HG02798 (cell line): ENCODE measurements around the gene MYOM3.
"Not testable (repeated sequence)": the region's sequence is repeated elsewhere in the genome, so short reads cannot be mapped to it uniquely, and the experiment has no call there.

Experiments used
- ATAC-seq: cut with Tn5 transposase; IDR thresholded peaks from one replicate; pipeline ENCODE4 v1.9.1; 2021; ENCODE audit warnings: mild to moderate bottlenecking; ENCODE audit not compliant: unreplicated experiment, poor library complexity

MYOM3 gene

DNA sequence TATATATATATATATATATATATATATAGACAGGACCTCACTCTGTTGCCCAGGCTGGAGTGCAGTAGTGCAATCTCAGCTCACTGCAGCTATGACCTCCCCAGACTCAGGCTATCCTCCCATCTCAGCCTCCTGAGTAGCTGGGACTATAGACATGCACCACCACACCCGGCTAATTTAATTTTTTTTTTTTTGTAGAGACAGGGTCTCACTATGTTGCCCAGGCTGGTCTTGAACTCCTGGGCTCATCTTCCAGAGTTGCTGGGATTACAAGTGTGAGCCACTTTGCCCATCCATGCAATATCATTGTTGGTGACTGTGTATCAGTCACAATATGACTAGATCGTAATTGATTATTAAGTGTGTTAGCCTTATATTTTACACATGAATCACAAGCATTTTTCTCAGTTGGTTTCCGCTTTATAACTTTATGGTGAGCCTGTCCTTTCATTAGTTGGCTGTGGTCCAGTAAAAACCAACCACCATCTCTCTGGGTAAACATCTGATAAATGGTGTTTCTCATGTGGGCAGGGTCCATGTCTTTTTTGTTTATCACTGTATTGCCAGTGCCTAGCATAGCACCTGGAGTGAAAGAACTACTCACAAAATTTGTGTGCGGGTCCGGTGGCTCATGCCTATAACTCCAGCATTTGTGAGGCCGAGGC is 63.6 kb downstream of the MYOM3 start:
- no peak for ATAC-seq

DNA sequence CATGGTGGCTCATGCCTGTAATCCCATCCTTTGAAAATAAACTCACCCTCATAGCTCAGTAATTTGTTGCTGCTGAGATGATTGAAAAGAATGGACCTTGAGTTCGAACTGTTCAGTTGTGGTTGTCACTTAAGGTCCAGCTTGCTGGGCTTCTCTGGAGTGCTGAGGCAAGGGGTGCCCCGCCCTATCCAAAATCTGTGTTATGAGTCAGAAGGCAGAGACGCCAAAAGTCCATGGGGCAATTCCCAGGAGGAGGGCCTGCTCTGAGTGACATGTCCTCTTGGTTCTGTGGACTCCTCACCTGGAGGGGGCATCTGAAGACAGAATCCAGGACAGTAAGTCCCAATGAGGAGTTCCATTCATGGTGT is 64.8 kb downstream of the MYOM3 start:
- ATAC-seq, result no peak

DNA sequence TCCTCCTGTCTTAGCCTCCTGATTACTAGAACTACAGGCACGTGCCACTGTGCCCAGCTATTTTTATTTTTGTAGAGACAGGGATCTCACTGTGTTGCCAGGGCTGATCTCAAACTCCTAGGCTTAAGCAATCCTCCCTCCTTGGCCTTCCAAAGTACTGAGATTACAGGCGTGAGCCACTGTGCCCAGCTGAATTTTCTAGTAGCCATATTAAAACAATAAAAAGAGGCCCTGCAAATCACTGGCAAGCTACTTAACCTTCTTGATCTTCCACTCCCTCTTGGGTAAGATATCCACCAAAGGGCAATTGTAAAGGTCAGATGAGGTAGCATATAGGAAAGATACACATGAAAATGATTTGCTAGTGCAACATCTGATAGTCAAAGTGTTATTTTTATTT is 66.2 kb downstream of the MYOM3 start:
- no peak for ATAC-seq

DNA sequence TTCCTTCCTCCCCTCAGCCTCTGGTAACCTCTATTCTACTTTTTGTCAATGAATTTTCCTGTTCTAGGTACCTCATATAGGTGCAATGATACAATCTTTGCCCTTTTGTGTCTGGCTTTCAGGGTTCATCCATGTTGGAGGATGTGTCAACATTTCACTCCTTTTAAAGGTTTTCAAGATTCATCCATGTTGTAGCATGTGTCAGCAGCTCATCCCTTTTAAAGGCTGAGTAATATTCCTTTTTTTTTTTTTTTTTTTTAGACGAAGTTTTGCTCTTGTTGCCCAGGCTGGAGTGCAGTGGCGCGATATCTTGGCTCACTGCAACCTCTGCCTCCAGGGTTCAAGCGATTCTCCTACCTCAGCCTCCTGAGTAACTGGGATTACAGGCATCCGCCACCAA is 67.3 kb downstream of the MYOM3 start:
- ATAC-seq, result not testable (repeated sequence)

DNA sequence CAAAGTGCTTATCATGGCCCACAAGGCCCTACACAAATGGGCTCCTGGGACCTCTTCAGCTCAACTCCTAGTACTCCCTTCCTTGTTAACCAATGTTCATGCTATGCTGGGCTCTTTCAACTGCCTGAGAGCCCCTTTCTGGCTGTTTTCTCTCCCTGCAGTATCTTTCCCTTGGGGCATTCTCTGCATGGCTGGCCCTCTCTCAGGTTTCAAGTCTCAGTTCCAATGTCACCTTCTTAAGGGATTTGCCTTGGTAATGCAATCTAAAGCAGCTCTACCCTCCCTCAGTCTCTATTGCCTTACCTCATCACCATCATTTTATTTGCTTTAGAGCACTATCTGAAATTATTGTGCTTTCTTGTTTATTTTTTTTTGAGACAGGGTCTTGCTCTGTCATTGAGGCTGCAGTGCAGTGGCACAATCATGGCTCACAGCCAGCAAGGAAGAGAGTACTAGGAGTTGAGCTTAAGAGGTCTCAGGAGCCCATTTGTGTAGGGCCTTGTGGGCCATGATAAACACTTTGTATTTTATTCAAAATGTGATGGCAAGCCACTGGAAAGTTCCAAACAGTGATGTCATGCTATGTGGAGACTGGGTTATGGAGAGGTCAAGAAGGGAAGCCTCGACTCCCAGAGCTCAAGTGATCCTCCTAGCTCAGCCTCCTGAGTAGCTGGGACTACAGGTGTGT is 68.4 kb downstream of the MYOM3 start:
- no peak for ATAC-seq

DNA sequence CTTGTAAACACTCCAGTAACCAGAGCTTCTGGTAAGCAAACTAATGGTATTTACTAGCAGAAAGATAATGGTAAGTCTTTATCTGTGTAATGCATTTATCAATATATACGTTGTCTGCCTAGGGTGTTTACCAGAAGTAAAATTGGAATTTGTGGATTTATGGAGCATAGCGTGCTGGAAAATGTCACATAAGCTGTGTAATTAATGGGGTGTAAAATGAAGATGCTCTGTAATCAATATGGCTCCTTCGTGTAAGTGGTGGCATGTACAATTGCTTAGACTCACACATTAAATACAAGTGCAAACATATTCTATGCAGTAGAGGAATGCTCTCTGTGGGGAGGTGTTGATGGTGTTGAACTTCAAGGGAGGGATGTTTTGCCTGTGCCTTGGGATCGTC is 69.6 kb downstream of the MYOM3 start:
- ATAC-seq, result no peak

- ATAC-seq, result no peak
Measured at GRCh38 chr1:24036088-24036487, 75.8 kb downstream of the MYOM3 start.

- no peak for ATAC-seq
Measured at GRCh38 chr1:24032981-24033380, 79.0 kb downstream of the MYOM3 start.

GRCh38 chr1:24030976-24031516 is 80.9 kb downstream of the MYOM3 start:
- ATAC-seq, result not testable (repeated sequence)

GRCh38 chr1:24027838-24028468 is 84.0 kb downstream of the MYOM3 start:
- ATAC-seq, result no peak

GRCh38 chr1:24022581-24023361 is 89.2 kb downstream of the MYOM3 start:
- no peak for ATAC-seq

GRCh38 chr1:24021403-24022266 is 90.3 kb downstream of the MYOM3 start:
- ATAC-seq, result no peak

GRCh38 chr1:24020470-24020869 is 91.5 kb downstream of the MYOM3 start:
- ATAC-seq, result no peak

- no peak for ATAC-seq
Measured at GRCh38 chr1:24020025-24020424, 91.9 kb downstream of the MYOM3 start.

GRCh38 chr1:24018611-24019580 is 93.0 kb downstream of the MYOM3 start:
- ATAC-seq, result no peak

DNA sequence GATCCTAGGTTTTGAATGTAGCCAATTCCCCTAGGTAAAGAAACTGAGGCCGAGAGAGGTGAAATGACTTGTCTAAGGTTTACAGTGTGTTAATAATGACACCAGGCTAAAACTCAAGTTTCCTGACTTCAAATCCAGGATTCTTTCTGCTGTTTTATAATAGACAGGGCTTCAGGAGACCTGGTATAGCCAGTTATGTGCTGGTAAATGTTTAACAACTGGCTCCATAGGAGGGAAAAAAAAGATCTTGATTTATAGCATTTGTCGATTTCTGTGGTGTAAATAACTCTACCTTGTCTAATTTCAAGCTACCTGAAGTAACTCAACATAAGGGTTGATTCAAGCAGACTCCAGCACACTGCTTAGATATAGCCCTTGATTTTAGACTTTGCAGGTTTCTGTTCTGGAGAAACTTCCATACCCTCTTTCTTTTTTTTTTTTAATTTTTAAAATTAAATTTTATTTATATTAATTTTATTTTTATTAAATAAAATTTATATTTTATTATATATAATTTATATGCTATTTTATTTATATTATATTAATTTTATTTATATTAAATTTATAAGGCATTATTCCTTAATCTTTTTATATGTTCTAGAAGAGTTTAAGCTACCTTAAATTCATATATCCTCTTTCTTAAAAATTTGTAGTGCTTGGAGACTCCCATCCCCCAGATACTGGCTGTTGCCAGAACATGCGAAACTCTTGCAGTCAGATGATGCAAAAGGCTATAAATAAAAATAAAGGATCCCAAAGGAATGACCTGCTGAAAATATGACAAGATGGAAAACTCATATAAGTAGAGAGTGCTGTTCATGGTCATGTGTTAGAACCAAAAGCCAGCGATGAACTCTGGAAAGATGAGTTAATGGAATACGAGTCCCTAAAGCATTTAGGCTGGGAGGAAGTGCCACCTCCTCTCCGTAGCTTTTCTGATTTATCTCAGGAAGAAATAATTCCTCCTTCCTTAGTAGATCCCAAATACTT is 96.4 kb downstream of the MYOM3 start:
- ATAC-seq, result no peak

DNA sequence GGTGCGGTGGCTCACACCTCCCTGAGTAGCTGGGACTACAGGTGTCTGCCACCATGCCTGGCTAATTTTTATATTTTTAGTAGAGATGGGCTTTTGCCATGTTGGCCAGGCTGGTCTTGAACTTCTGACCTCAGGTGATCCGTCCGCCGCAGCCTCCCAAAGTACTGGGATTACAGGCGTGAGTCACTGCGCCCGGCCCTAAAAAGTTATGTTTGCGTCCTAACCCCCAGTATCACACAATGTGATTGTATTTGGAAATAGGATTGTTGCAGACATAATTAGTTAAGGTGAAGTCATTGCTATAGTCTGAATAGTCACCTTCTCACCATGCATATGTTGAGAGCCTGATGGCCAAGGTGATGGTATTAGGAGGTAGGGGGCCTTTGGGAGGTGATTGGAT is 99.1 kb downstream of the MYOM3 start:
- ATAC-seq, result not testable (repeated sequence)
